ENCODE data around the gene ZFYVE26. TPM values are rescaled to one million over a fixed set of nuclear protein-coding genes. Genes with fewer than 3 reads are reported as not detected.
"Not testable (repeated sequence)": the region's sequence is repeated elsewhere in the genome, so short reads cannot be mapped to it uniquely, and the experiment has no call there.

ZFYVE26 gene
- total RNA-seq, 1 donor from 2014 or later = 27.7 TPM

DNA sequence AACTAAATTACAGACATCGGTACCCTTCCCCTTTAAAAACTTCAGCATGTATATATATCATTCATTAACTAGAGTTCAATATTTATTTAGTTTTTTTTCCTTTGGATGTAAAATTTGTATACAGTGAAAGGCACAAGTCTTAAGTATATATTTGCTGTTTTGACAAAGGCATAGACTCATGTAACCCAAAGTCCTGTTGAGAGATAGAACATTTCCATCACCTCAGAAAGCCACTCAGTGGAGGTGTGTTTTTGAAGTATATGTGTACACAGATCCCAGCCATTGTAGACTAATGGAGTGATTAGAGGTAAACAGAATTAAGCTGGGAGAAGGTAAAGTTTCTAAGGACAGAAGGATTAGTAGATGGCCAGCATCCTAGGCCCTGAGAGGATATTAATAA, 99.3 kb downstream of the ZFYVE26 start:
- intact Hi-C loops (cut with micrococcal nuclease) = no loop called here

DNA sequence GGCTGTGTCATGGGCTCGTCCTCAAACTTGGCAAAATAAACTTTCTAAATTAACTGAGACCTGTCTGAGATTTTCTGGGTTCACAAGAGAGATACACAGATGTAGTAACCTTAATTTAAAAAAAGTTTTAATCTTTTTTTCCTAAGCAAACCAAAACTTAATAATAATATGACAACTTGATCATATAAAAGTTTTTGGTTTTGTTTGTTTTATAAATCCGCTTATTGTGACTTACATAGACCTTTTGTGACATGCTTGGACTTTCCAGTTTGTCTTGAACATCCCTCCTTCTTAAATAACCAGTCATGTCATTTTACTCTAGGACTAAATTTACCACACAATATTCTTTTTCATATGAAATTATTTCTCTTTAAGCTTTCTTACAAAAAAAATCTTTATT, 106.2 kb downstream of the ZFYVE26 start:
- intact Hi-C loops (cut with micrococcal nuclease) = no loop called here

DNA sequence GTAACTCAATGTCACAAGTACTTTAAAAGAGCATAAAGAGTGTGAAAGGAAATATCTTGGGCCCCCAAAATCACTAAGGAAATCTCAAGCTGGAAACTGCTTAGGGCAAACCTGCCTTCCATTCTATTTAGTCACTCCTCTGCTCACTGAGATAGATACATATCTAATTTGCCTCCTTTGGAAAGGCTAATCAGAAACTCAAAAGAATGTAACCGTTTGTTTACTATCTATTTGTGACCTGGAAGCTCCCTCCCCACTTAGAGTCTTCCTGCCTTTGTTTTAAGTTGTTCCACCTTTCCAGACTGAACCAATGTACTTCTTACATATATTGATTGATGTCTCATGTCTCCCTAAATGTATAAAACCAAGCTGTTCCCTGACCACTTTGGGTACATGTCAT, 106.6 kb downstream of the ZFYVE26 start:
- intact Hi-C loops (cut with micrococcal nuclease) = not testable (repeated sequence)

DNA sequence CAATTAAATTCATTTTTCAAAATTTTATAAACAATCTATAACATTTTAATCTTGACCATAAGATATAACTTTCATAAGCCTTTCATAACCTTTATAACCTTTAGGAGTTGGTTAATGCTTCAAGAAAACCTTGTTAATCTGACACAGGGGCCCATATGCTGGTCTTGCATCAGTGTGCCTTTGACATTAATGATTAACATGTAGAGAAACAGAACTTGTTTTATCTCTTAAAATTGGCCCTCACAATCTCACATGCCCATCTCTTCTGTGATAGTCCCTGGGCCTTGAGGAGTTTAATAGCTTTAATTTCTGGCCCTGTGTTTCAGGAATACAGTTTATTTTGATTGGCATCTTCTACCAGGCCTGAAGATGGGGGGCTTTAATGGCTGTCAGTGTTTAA, 107.0 kb downstream of the ZFYVE26 start:
- intact Hi-C loops (cut with micrococcal nuclease) = not testable (repeated sequence)

DNA sequence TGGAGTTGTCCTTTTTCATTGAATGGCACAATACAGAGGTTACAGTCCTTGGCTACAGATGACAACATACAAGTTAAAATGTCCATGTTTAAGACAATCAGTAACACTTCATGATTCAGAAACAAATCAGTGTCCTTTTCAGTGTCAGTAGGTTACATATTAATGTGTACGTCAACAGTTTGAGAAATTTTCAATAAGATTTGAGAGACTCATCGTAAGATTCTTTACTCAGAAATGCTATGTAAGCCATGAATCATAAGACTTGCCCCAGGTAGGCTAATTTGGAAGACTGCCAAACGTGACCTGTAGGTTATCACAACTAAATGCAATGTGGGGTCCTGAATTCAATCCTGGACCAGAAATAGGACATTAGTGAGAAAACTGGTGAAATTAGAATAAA, 111.2 kb downstream of the ZFYVE26 start:
- intact Hi-C loops (cut with micrococcal nuclease) = no loop called here

DNA sequence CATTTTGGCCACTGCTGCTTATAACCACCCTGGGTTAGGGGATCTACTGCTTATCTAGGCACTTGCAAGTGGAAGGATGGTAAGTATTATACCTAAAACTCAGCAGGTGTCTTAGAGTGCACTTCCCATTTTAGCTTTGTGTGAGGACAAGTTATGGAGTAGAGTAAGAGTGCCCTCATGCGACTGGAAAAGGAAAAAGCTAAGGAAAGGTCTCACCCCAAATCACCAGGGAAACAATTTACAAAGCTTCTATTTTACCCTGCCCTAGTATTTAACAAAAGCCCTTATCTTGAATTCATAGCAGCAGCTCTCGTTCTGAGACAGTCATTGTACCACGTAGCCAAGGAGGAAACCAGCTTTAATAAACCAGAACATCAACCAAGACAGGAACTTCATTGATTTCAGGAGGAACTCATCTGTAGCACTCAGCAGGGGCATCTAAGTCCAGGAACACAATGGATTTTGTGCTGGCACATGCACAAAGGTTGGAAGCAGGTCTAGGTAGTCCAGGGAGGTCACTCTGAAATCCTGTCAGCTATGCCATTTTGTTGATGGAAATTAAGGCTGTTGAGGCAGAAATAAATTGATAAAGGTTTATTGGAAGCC, 111.8 kb downstream of the ZFYVE26 start:
- intact Hi-C loops (cut with micrococcal nuclease) = loop anchor here (1.0 kb wide), 8 partner anchors 9 to 538 kb away; partner anchors contain the start of gene RDH11

DNA sequence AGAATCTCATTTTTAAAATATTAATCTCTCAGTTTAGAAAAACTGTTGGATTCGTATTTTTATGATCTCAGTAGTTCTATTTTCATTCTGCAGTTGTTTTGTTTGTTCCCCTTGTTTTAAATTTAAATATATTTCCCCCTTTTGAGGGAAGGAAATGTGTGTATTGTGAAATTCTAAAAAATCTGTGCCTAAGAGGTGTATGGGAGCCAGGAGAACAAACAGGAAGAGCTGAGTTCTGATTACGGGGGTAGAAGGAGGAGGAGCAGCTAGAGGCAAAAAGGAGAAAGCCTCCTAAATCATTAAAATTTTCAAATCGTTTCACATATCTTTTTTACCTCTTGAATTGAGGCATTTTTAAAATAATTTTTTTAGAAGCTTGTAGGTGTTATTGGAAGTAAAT, 112.4 kb downstream of the ZFYVE26 start:
- intact Hi-C loops (cut with micrococcal nuclease) = loop anchor here (1.0 kb wide), 8 partner anchors 9 to 538 kb away; partner anchors contain the start of gene RDH11

GRCh38 chr14:67701492-67701891, 114.9 kb downstream of the ZFYVE26 start, which contains the start of gene RDH12:
Gene RDH12, plus strand, starts transcription at chr14:67701886. Its CDS starts 20,757 bp downstream, at chr14:67722643.
- intact Hi-C loops (cut with micrococcal nuclease) = not testable (repeated sequence)

GRCh38 chr14:67698179-67698578, 118.2 kb downstream of the ZFYVE26 start:
- intact Hi-C loops (cut with micrococcal nuclease) = loop anchor here (10.0 kb wide), 2 partner anchors 1097 to 1697 kb away; partner anchors contain the start of genes ERH, SLC39A9 and ZFP36L1

DNA sequence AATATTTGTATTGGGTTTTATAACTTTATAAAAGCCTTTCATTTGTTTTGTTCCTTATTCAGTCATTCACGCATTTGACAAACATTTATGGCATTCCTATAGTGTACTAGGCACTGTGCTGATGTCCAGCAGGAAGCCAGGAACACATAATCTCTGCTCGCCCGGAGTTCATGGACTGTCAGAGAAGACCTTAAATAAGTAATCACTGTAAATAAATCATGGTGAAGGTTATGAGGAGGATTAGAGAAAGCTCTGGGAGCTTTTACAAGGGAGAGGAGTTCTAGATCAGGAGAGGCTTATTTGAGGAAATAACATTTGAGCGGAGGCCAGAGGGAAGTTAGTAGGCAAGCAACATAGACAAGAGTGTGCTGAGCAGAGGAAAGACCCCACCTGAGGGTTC, 119.4 kb downstream of the ZFYVE26 start:
- intact Hi-C loops (cut with micrococcal nuclease) = loop anchor here (10.0 kb wide), 2 partner anchors 1098 to 1698 kb away; partner anchors contain the start of genes ERH, SLC39A9 and ZFP36L1

Other genes with a start within 250 kb of the ZFYVE26 start
- gene PIGH, start 216.3 kb downstream of the ZFYVE26 start, total RNA-seq = 16.8 and 19.1 TPM in 2 replicates
- gene ARG2, start 196.7 kb downstream of the ZFYVE26 start, total RNA-seq = 1.8 and 2.3 TPM in 2 replicates
- gene VTI1B, start 142.0 kb downstream of the ZFYVE26 start, total RNA-seq = 72.9 and 77.0 TPM in 2 replicates
- 42.8 and 47.3 TPM in 2 replicates for gene RDH11, start 120.8 kb downstream of the ZFYVE26 start, total RNA-seq
- gene RDH12, start 114.7 kb downstream of the ZFYVE26 start, total RNA-seq = not detected in 2 replicates
- gene RAD51B, start 3.2 kb upstream of the ZFYVE26 start, total RNA-seq = 21.3 and 24.4 TPM in 2 replicates

All from T-helper 1 cell treated with Interleukin-12 subunit alpha and Interleukin-12 subunit beta and Interleukin-4 antibody, amounts not matched to agents 30 ng/mL and 1 ng/mL, for 36 hours (primary cell).